ENCODE results near the gene DYRK4. TPM values are rescaled to one million over a fixed set of nuclear protein-coding genes. Genes with fewer than 3 reads are reported as not detected.

The DYRK4 gene
- total RNA-seq, 3 donors from 2014 or later (not counting 1 experiment from before 2014, with no cell fraction given), result 11.3 to 15.3 (median 14.2) TPM

GRCh38 chr12:4552191-4552590 lies 9.8 kb upstream of the DYRK4 start:
- TF ChIP-seq CTCF (IDR thresholded peaks at IDR 0.05), result no peak
- intact Hi-C loops (cut with micrococcal nuclease), result no loop called here
- Mint-ChIP-seq H3K4me1 (no peaks in the 10 kb centered on the region), H3K4me3 (no peak overlapping the region), H3K27ac (no peak overlapping the region), H3K27me3 (ENCODE audit: low read depth in 2 of 2) (no peaks in the 10 kb centered on the region), H3K9me3 (no peaks in the 10 kb centered on the region), H3K36me3 (no peaks in the 10 kb centered on the region)
- Histone ChIP-seq H3K4me1 (ENCODE audit: control insufficient read depth, insufficient read depth, low read length) (no peaks in the 10 kb centered on the region), H3K36me3 (ENCODE audit: control insufficient read depth, insufficient read depth, low read length) (no peaks in the 10 kb centered on the region), H3K9me3 (ENCODE audit: control insufficient read depth, insufficient read depth, low read length) (no peaks in the 10 kb centered on the region), H3K27ac (ENCODE audit: low read length) (no peak overlapping the region), H3K4me3 (ENCODE audit: low read length) (no peak overlapping the region), H3K27me3 (ENCODE audit: control insufficient read depth, insufficient read depth, low read length) (no peaks in the 10 kb centered on the region)
- no peak for DNase-seq
- ATAC-seq, result no peak
- 93% methylated on average over 1 of the region's 1 CpG for WGBS (ENCODE audit: insufficient coverage)

GRCh38 chr12:4553943-4554342 lies 8.1 kb upstream of the DYRK4 start:
- Histone ChIP-seq H3K4me1 (ENCODE audit: control insufficient read depth, insufficient read depth, low read length) (no peaks in the 10 kb centered on the region), H3K9me3 (ENCODE audit: control insufficient read depth, insufficient read depth, low read length) (no peaks in the 10 kb centered on the region), H3K27ac (ENCODE audit: low read length) (no peak overlapping the region), H3K27me3 (ENCODE audit: control insufficient read depth, insufficient read depth, low read length) (no peaks in the 10 kb centered on the region), H3K4me3 (ENCODE audit: low read length) (no peak overlapping the region), H3K36me3 (ENCODE audit: control insufficient read depth, insufficient read depth, low read length) (no peaks in the 10 kb centered on the region)
- DNase-seq, result no peak
- ATAC-seq, result no peak
- Mint-ChIP-seq H3K27me3 (ENCODE audit: low read depth in 2 of 2) (no peaks in the 10 kb centered on the region), H3K36me3 (no peaks in the 10 kb centered on the region), H3K4me1 (no peaks in the 10 kb centered on the region), H3K27ac (no peak overlapping the region), H3K4me3 (no peak overlapping the region), H3K9me3 (no peaks in the 10 kb centered on the region)
- WGBS (ENCODE audit: insufficient coverage), result 98% methylated on average over 4 of the region's 4 CpGs
- no peak for TF ChIP-seq CTCF (IDR thresholded peaks at IDR 0.05)
- intact Hi-C loops (cut with micrococcal nuclease), result no loop called here

- Histone ChIP-seq H3K27me3 (ENCODE audit: control insufficient read depth, insufficient read depth, low read length) (no peaks in the 10 kb centered on the region), H3K36me3 (ENCODE audit: control insufficient read depth, insufficient read depth, low read length) (no peaks in the 10 kb centered on the region), H3K27ac (ENCODE audit: low read length) (no peak overlapping the region), H3K4me1 (ENCODE audit: control insufficient read depth, insufficient read depth, low read length) (no peaks in the 10 kb centered on the region), H3K4me3 (ENCODE audit: low read length) (no peak overlapping the region), H3K9me3 (ENCODE audit: control insufficient read depth, insufficient read depth, low read length) (no peaks in the 10 kb centered on the region)
- H3K9me3 Mint-ChIP-seq, result no peaks in the 10 kb centered on the region
- intact Hi-C loops (cut with micrococcal nuclease), result no loop called here
- H3K4me1 Mint-ChIP-seq, result no peaks in the 10 kb centered on the region
- ATAC-seq (no peak), DNase-seq (no peak)
- no peak for TF ChIP-seq CTCF (IDR thresholded peaks at IDR 0.05)
- 96% methylated on average over 2 of the region's 2 CpGs for WGBS (ENCODE audit: insufficient coverage)
- no peak overlapping the region for H3K27ac Mint-ChIP-seq
- H3K4me3 Mint-ChIP-seq, result no peak overlapping the region
- H3K36me3 Mint-ChIP-seq, result no peaks in the 10 kb centered on the region
- no peaks in the 10 kb centered on the region for H3K27me3 Mint-ChIP-seq (ENCODE audit: low read depth in 2 of 2)
These were observed 6.2 kb upstream of the DYRK4 start for GRCh38 chr12:4555804-4556203.

- no peaks in the 10 kb centered on the region for H3K27me3 Mint-ChIP-seq (ENCODE audit: low read depth in 2 of 2)
- H3K27me3 ChIP-seq (ENCODE audit: control insufficient read depth, insufficient read depth, low read length), result no peaks in the 10 kb centered on the region
- no peak for TF ChIP-seq CTCF (IDR thresholded peaks at IDR 0.05)
- no peak overlapping the region for H3K27ac Mint-ChIP-seq
- H3K4me3 ChIP-seq (ENCODE audit: low read length), result no peak overlapping the region
- H3K4me1 Mint-ChIP-seq, result peaks cover 3% of the 10 kb centered on the region in 2 donors
- ATAC-seq (no peak), DNase-seq (no peak)
- 100% methylated on average over 2 of the region's 2 CpGs for WGBS (ENCODE audit: insufficient coverage)
- H3K9me3 ChIP-seq (ENCODE audit: control insufficient read depth, insufficient read depth, low read length), result no peaks in the 10 kb centered on the region
- no peak overlapping the region for H3K27ac ChIP-seq (ENCODE audit: low read length)
- H3K36me3 ChIP-seq (ENCODE audit: control insufficient read depth, insufficient read depth, low read length), result no peaks in the 10 kb centered on the region
- no peak overlapping the region for H3K4me3 Mint-ChIP-seq
- intact Hi-C loops (cut with micrococcal nuclease), result no loop called here
- no peaks in the 10 kb centered on the region for H3K9me3 Mint-ChIP-seq
- peaks cover 5% of the 10 kb centered on the region for H3K4me1 ChIP-seq (ENCODE audit: control insufficient read depth, insufficient read depth, low read length)
- no peaks in the 10 kb centered on the region for H3K36me3 Mint-ChIP-seq
These were observed 5.1 kb upstream of the DYRK4 start for GRCh38 chr12:4556735-4557530.
